COLO829 (cell line): Measurements from ENCODE around the gene ARMH4.

Experiments
- DNase-seq: peaks from one replicate; pipeline ENCODE4 v3.0.0; 2012; ENCODE audit warnings: low spot score

Gene ARMH4

DNA sequence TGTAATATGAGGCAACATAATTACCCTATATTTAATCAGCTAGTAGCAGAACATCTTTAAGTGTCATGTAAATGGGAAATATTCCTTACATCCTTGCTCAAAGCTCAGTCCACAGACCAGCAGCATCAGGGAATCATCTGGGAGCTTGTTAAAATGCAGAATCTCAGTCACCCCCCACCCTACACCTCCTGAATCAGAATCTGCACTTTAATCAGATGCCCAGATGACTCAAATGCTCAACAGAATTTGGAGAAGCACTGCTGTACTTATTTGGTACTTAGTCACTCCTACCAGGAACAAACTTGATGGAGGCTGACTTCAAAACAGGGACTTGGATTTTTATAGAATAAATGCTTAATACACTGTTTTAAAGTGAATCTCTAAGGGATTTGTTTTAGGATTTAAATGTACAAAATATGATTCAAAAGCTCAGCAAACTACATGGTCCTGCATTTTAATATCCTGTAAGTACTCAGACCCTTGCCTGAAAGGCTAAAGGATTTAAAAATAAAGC is 96.5 kb downstream of the ARMH4 start:
- no peak for DNase-seq

GRCh38 chr14:58054100-58054499 is 97.9 kb downstream of the ARMH4 start:
- no peak for DNase-seq

GRCh38 chr14:58048219-58048618 is 103.8 kb downstream of the ARMH4 start:
- no peak for DNase-seq

- no peak for DNase-seq
Observed at GRCh38 chr14:58027904-58028303, 124.1 kb downstream of the ARMH4 start.

GRCh38 chr14:58026967-58027366 is 125.0 kb downstream of the ARMH4 start:
- DNase-seq, result no peak

GRCh38 chr14:58026219-58026618 is 125.8 kb downstream of the ARMH4 start:
- DNase-seq, result no peak

DNA sequence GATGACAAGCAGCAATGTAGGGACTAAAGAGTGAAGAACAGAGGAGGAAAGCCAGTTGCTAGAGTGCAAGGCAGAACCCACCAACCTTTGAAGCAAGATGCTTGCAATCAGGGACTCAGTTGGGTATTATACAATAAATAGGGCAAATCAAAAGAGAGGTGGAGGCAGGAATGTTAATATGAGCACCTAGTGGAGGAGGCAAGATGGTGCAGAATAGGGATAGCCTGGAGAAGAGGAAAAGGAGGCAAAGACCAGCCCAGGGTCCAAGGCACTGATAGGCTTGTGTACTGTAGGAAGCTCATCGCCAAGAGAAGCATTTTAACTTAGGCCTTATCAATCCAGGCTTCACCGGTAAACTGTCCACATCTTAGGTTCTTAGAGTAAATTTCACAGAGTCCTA is 137.2 kb downstream of the ARMH4 start:
- no peak for DNase-seq

DNA sequence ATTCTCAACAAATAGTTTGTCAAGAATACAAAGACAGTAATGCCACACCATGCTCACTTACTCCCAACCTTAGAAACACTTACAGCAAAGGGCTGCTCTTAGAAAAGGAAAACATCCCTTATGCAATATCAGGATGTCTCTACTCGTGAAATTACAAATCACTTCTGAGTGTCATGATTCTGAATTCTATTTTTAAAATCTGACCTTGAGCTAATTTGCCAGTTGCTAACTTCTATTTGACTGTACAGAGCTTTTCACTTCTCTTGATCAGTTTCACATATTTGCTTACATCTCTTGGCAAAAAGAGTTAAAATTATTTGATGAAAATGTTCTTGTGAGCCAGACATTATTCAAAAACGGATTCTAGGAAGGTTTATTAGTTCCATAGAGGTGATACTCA is 149.4 kb downstream of the ARMH4 start:
- DNase-seq, result no peak

DNA sequence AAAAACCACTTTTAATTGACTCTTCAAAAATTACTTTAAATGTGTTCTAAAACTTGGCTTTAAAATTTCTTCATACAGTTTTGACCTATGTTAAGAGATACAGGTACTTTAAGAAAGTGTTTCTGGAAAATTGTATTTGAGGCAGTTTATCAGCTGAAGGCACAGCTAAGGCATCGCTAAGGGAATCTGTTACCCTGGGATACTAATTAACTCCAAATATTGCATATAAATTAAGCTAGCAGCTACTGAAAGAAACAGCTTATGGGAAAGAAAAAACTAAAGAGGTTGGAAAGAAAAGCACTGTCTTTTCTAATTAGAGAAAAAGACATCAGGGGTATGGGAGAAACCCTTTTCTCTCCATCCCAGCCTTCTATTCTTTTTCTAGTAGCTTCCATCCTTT is 152.0 kb downstream of the ARMH4 start:
- no peak for DNase-seq

GRCh38 chr14:57999471-57999870 is 152.5 kb downstream of the ARMH4 start:
- DNase-seq, result no peak

- DNase-seq, result no peak
Observed at GRCh38 chr14:57998766-57999165, 153.2 kb downstream of the ARMH4 start.

GRCh38 chr14:57991353-57991752 is 160.7 kb downstream of the ARMH4 start:
- DNase-seq, result no peak

DNA sequence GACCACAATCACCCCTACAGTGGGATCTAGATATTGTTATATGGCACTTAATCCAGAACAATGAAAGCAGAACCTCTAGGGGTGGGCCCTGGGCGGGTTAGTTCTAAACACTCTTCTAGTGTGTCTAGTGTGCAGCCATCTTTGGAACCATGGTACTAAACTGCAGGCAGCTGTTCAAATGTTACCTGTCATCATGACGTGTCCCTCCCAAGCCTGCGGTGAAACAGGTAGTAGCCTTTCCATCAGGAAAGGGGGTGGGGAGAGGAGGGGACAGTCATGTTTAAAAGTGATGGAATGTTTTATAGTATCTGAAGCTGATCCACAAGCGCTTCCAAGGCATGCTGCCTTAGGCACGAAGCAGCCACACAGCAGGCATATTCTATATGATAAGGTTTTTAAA is 163.6 kb downstream of the ARMH4 start:
- no peak for DNase-seq

DNA sequence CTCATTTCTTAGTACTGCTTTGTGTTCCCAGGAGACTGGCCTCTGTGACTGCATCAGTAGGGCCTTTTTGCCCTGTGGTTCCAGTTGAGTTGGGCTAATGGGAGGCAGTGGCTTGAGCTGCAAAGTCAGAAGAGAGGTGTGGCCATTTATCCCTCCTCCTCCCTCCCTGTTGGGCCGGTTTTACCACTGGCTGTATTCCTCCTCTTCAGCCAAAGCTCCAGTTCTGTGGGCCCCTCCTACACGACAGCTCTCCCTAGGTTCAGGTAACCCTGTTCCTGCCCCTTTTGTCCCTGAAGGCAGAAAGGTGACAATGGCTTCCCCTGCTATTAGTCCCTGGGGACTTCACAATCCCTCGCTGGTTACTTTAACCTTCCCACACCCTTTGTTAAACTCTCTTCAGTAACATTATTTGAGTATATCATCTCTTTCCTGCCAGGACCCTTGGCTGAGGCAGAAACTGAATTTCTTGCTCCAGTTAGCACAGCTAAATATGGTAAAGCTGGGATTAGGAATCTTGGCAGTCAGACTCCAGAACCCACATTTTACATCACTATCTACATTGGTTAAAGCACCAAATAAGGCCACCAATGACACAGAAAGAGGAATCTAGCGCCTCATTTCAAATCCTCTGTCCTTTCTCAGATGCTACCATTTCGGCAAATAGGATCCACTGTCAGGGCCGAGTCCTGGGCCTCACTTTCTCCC is 164.3 kb downstream of the ARMH4 start:
- no peak for DNase-seq

- DNase-seq, result no peak
Observed at GRCh38 chr14:57987051-57987450, 165.0 kb downstream of the ARMH4 start.

GRCh38 chr14:57982804-57983634 is 169.0 kb downstream of the ARMH4 start:
- DNase-seq, result no peak

- no peak for DNase-seq
Observed at GRCh38 chr14:57981817-57982560, 170.0 kb downstream of the ARMH4 start.

GRCh38 chr14:57979376-57980048 is 172.5 kb downstream of the ARMH4 start:
- DNase-seq, result no peak

GRCh38 chr14:57976701-57977100 is 175.3 kb downstream of the ARMH4 start:
- DNase-seq, result no peak

DNA sequence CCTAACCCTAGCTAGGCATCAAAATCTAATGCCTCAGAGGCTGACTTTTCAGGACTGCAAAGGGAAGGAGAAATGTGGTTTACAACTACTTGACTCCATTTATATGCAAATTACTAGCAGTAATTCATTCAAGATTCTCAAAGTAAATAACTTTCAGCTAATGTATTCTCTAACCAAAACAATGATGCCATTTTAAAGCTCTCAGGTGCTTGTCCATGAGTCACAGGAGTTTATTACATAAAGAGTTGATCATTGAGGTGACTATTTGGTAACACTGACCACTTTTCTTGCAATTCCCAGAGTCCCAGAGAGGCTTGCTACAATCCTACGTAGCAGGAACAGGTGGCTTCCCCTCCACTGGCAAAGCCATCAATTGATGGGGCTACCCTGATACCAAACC is 177.1 kb downstream of the ARMH4 start:
- no peak for DNase-seq

DNA sequence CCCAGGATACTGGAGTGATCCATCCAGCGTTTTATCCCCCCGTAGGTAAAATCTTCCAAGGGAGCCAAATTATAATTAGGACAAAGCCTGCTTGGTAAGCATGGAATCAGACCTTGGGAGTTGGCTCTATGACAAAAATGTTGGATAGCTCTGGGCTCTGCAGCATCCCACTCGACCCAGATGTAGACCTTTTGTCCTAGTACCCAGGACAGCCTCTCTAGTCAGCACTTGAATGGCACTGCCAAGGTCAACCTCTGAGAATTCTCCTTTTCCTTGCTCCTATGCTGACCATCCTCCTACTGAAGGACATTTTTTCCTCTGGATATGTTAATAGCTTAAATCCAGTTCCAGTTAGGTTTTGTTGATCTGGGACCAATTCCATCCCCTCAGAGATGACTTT is 181.4 kb downstream of the ARMH4 start:
- DNase-seq, result no peak

- no peak for DNase-seq
Observed at GRCh38 chr14:57970175-57970574, 181.8 kb downstream of the ARMH4 start.
